Liver (tissue), 9 donors: ENCODE data around the gene TCF19. TPM values are rescaled to one million over a fixed set of nuclear protein-coding genes. Genes with fewer than 3 reads are reported as not detected.
A peak's percentile ranks its signal among the peaks of the same experiment; 100 is the strongest.
"Not testable (repeated sequence)": the region's sequence is repeated elsewhere in the genome, so short reads cannot be mapped to it uniquely, and the experiment has no call there.

Source experiments
- DNase-seq: peaks from one replicate; pipeline ENCODE4 v3.0.0-alpha.2; 2017; ENCODE audit warnings: low spot score
- H3K27ac ChIP-seq, 2 donors: one replicate each; pipeline ENCODE4 v1.7.0; 2013; ENCODE audit warnings: inconsistent platforms in 2 of 2, low read length in 2 of 2, control low read depth in 1 of 2, low read depth in 1 of 2, mild to moderate bottlenecking in 1 of 2
- H3K27me3 ChIP-seq, 4 donors: one replicate each; pipeline versions ENCODE4 v1.6.1 to v1.7.0; 2013; ENCODE audit warnings: low read length in 3 of 4, inconsistent platforms in 1 of 4, mild to moderate bottlenecking in 1 of 4, moderate library complexity in 1 of 4; ENCODE audit not compliant: control insufficient read depth in 4 of 4, insufficient read depth in 4 of 4
- H3K36me3 ChIP-seq, 4 donors: one replicate each; pipeline versions ENCODE4 v1.6.1 to v1.7.0; 2013; ENCODE audit warnings: low read length in 3 of 4, mild to moderate bottlenecking in 3 of 4, low read depth in 1 of 4, moderate library complexity in 1 of 4; ENCODE audit not compliant: control insufficient read depth in 4 of 4, insufficient read depth in 3 of 4
- H3K4me1 ChIP-seq, 4 donors: one replicate each; pipeline versions ENCODE4 v1.6.1 to v1.7.0; 2013; ENCODE audit warnings: low read length in 3 of 4, mild to moderate bottlenecking in 3 of 4, moderate library complexity in 1 of 4; ENCODE audit not compliant: control insufficient read depth in 4 of 4, insufficient read depth in 4 of 4
- H3K4me3 ChIP-seq, 3 donors: one replicate each; pipeline versions ENCODE4 v1.6.1 to v1.7.0; 2013; ENCODE audit warnings: low read length in 3 of 3, control low read depth in 1 of 3, low read depth in 1 of 3, mild to moderate bottlenecking in 1 of 3
- H3K9ac ChIP-seq, 2 donors: one replicate each; pipeline ENCODE4 v1.7.0; 2013; ENCODE audit warnings: low read length in 2 of 2, mild to moderate bottlenecking in 2 of 2, moderate library complexity in 2 of 2, control low read depth in 1 of 2, low read depth in 1 of 2
- H3K9me3 ChIP-seq, 4 donors: one replicate each; pipeline versions ENCODE4 v1.6.1 to v1.7.0; 2013; ENCODE audit warnings: low read length in 3 of 4; ENCODE audit not compliant: control insufficient read depth in 4 of 4
- EGR1 ChIP-seq, 2 donors: IDR thresholded peaks; 2 replicates each; pipeline ENCODE4 v1.6.1; 2016 to 2018; ENCODE audit warnings: antibody characterized with exemption in 2 of 2, low read depth in 2 of 2
- FOXA1 ChIP-seq: IDR thresholded peaks from 2 replicates; pipeline ENCODE4 v1.6.1; 2016; ENCODE audit warnings: antibody characterized with exemption
- FOXA2 ChIP-seq: IDR thresholded peaks from 2 replicates; pipeline ENCODE4 v1.6.1; 2016; ENCODE audit warnings: antibody characterized with exemption
- GABPA ChIP-seq, 2 donors: IDR thresholded peaks in 1 of 2; conservative IDR thresholded peaks in 1 of 2; 2 replicates each; pipeline ENCODE4 v1.6.1; 2016; ENCODE audit warnings: antibody characterized with exemption in 2 of 2, mild to moderate bottlenecking in 1 of 2, moderate library complexity in 1 of 2
- HNF4A ChIP-seq, 2 donors: conservative IDR thresholded peaks; 2 replicates each; pipeline ENCODE4 v1.6.1; 2016; ENCODE audit warnings: antibody characterized with exemption in 2 of 2, mild to moderate bottlenecking in 2 of 2
- HNF4G ChIP-seq: IDR thresholded peaks from 2 replicates; pipeline ENCODE4 v1.6.1; 2016; ENCODE audit warnings: antibody characterized with exemption
- JUND ChIP-seq, 2 donors: IDR thresholded peaks; 2 replicates each; pipeline ENCODE4 v1.6.1; 2016; ENCODE audit warnings: antibody characterized with exemption in 2 of 2
- NR2F2 ChIP-seq: IDR thresholded peaks from 2 replicates; pipeline ENCODE4 v1.6.1; 2016; ENCODE audit warnings: antibody characterized with exemption
- RAD21 ChIP-seq, 2 donors: IDR thresholded peaks; 2 replicates each; pipeline ENCODE4 v1.6.1; 2016; ENCODE audit warnings: antibody characterized with exemption in 2 of 2, mild to moderate bottlenecking in 2 of 2
- RXRA ChIP-seq, 2 donors: IDR thresholded peaks; 2 replicates each; pipeline ENCODE4 v1.6.1; 2017 to 2018; ENCODE audit warnings: antibody characterized with exemption in 2 of 2, mild to moderate bottlenecking in 1 of 2
- SP1 ChIP-seq: IDR thresholded peaks from 2 replicates; pipeline ENCODE4 v1.6.1; 2018; ENCODE audit warnings: antibody characterized with exemption, mild to moderate bottlenecking
- TAF1 ChIP-seq: conservative IDR thresholded peaks from 2 replicates; pipeline ENCODE4 v1.6.1; 2016; ENCODE audit warnings: antibody characterized with exemption, mild to moderate bottlenecking
- YY1 ChIP-seq: IDR thresholded peaks from 2 replicates; pipeline ENCODE4 v1.6.1; 2016; ENCODE audit warnings: antibody characterized with exemption, mild to moderate bottlenecking
- WGBS: extraction: QIAGEN DNeasy Blood & Tissue Kit; methylation state at CpG from one replicate; pipeline ENCODE4 v1.1.7; 2013; 5-methylcytosine and 5-hydroxymethylcytosine counted together
- polyA plus RNA-seq, 2 donors: library from polyadenylated mRNA; stranded (reverse) in 1 of 2; unstranded in 1 of 2; fragments of 200-250 nt in 1 of 2; fragments of >200 nt in 1 of 2; fragmentation: Nextera tagmentation in 1 of 2; extraction: Ambion mirVana in 1 of 2; gene quantifications; one replicate each; pipeline versions ENCODE4 v1.2.1 to v1.2.3, GENCODE V29; 2013 to 2015
- total RNA-seq, 2 donors: library from RNA; depleted of rRNA; stranded (reverse); fragments of >200 nt; gene quantifications; one replicate each; pipeline ENCODE4 v1.2.3, GENCODE V29; 2014
- TF ChIP-seq, protein P1 (sequence below): IDR thresholded peaks from 2 replicates; pipeline ENCODE4 v1.6.1; 2016; ENCODE audit warnings: antibody characterized with exemption
- TF ChIP-seq, protein P2 (sequence below): IDR thresholded peaks from 2 replicates; pipeline ENCODE4 v1.6.1; 2016; ENCODE audit warnings: antibody characterized with exemption, mild to moderate bottlenecking
- TF ChIP-seq, protein P3 (sequence below): IDR thresholded peaks from 2 replicates; pipeline ENCODE4 v1.6.1; 2016; ENCODE audit warnings: antibody characterized with exemption
- TF ChIP-seq, protein P4 (sequence below): IDR thresholded peaks from 2 replicates; pipeline ENCODE4 v1.6.1; 2016; ENCODE audit warnings: antibody characterized with exemption
- TF ChIP-seq, protein P5 (sequence below): fragments of 150-350 bp; IDR thresholded peaks from 2 replicates; pipeline ENCODE4 v1.5.1; 2017; ENCODE audit warnings: improper control_type of control experiment, low read depth, low read length; ENCODE audit not compliant: missing input control
- donor health status: healthy.
- donor health status: healthy.
- donor health status: healthy.
- donor health status: healthy.
- donor health status: healthy.

TCF19 gene
- total and polyA plus RNA-seq, 4 donors, result 0.63 to 16.8 (median 2.0) TPM

DNA sequence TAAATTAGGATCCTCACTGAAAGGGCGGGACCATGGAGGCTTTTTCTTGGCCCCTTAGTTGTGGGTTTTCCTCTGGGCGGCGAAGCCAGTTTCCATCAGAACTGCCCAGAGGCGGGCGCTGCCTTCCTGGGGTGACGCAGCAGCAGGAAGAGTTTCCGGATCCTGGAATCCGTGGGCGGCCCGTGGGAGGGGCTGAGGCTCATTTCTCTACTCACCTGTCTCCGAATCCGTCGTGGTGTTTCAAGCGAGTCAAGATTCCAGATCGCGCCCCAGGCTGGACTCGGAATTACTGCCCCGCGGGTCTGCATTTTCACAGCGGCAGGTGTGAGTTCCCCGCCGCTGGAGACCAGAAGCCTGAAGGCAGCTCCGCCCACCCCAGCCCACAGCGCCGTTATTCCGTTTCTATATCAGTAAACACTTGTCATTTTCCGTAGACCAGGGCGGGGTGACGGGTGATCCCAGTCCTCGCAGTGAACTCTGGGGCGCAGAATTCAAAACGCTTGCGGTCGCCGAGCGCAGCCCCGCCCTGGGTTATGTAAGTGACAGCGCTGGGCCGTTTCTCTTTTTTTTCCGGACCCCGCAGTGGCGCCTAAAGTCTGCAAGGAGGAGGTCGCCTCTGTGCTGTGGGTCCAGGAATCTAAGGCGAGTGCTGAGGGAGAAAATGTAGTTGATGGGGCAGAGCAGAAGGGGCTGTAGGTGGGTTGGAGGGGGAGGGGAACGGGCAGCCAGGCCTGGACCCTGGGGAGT lies 39.3 kb downstream of the TCF19 start:
- Histone ChIP-seq H3K9ac (peak overlapping the region; percentile 89 to 97), H3K27me3 (no peaks in the 10 kb centered on the region), H3K36me3 (peaks cover 0 to 2% (median under 1%) of the 10 kb centered on the region in 4 donors), H3K4me3 (peak overlapping the region; percentile 80 to 96 (median 90)), H3K9me3 (no peaks in the 10 kb centered on the region), H3K4me1 (peaks cover 2 to 10% (median 5%) of the 10 kb centered on the region in 4 donors), H3K27ac (peak overlapping the region; percentile 93 to 100)
- peak; percentile 86 for DNase-seq
- TF ChIP-seq RXRA (IDR thresholded peaks at IDR 0.05) (peak; percentile 77 to 81), SP1 (peak; percentile 69), HNF4G (no peak), NR2F2 (peak; percentile 66), EGR1 (IDR thresholded peaks at IDR 0.05; ENCODE audit: low read depth in 2 of 2) (peak; percentile 98 to 99), RAD21 (IDR thresholded peaks at IDR 0.05) (no peak), YY1 (peak; percentile 90), FOXA2 (peak; percentile 4), FOXA1 (peak; percentile 19), GABPA (IDR thresholded peaks at IDR 0.05 in 1 of 2, conservative IDR thresholded peaks at IDR 0.05 in 1 of 2) (peak; percentile 57 to 83), HNF4A (conservative IDR thresholded peaks at IDR 0.05) (peak; percentile 19 to 53), TAF1 (no peak), JUND (IDR thresholded peaks at IDR 0.05) (no peak)
- TF ChIP-seq, protein P1, sequence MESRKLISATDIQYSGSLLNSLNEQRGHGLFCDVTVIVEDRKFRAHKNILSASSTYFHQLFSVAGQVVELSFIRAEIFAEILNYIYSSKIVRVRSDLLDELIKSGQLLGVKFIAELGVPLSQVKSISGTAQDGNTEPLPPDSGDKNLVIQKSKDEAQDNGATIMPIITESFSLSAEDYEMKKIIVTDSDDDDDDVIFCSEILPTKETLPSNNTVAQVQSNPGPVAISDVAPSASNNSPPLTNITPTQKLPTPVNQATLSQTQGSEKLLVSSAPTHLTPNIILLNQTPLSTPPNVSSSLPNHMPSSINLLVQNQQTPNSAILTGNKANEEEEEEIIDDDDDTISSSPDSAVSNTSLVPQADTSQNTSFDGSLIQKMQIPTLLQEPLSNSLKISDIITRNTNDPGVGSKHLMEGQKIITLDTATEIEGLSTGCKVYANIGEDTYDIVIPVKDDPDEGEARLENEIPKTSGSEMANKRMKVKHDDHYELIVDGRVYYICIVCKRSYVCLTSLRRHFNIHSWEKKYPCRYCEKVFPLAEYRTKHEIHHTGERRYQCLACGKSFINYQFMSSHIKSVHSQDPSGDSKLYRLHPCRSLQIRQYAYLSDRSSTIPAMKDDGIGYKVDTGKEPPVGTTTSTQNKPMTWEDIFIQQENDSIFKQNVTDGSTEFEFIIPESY, result peak; percentile 57
- TF ChIP-seq, protein P2, sequence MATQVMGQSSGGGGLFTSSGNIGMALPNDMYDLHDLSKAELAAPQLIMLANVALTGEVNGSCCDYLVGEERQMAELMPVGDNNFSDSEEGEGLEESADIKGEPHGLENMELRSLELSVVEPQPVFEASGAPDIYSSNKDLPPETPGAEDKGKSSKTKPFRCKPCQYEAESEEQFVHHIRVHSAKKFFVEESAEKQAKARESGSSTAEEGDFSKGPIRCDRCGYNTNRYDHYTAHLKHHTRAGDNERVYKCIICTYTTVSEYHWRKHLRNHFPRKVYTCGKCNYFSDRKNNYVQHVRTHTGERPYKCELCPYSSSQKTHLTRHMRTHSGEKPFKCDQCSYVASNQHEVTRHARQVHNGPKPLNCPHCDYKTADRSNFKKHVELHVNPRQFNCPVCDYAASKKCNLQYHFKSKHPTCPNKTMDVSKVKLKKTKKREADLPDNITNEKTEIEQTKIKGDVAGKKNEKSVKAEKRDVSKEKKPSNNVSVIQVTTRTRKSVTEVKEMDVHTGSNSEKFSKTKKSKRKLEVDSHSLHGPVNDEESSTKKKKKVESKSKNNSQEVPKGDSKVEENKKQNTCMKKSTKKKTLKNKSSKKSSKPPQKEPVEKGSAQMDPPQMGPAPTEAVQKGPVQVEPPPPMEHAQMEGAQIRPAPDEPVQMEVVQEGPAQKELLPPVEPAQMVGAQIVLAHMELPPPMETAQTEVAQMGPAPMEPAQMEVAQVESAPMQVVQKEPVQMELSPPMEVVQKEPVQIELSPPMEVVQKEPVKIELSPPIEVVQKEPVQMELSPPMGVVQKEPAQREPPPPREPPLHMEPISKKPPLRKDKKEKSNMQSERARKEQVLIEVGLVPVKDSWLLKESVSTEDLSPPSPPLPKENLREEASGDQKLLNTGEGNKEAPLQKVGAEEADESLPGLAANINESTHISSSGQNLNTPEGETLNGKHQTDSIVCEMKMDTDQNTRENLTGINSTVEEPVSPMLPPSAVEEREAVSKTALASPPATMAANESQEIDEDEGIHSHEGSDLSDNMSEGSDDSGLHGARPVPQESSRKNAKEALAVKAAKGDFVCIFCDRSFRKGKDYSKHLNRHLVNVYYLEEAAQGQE, result peak; percentile 67
- TF ChIP-seq, protein P3, sequence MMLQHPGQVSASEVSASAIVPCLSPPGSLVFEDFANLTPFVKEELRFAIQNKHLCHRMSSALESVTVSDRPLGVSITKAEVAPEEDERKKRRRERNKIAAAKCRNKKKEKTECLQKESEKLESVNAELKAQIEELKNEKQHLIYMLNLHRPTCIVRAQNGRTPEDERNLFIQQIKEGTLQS, result peak; percentile 42
- TF ChIP-seq, protein P4, sequence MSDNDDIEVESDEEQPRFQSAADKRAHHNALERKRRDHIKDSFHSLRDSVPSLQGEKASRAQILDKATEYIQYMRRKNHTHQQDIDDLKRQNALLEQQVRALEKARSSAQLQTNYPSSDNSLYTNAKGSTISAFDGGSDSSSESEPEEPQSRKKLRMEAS, result peak; percentile 40
- TF ChIP-seq, protein P5, sequence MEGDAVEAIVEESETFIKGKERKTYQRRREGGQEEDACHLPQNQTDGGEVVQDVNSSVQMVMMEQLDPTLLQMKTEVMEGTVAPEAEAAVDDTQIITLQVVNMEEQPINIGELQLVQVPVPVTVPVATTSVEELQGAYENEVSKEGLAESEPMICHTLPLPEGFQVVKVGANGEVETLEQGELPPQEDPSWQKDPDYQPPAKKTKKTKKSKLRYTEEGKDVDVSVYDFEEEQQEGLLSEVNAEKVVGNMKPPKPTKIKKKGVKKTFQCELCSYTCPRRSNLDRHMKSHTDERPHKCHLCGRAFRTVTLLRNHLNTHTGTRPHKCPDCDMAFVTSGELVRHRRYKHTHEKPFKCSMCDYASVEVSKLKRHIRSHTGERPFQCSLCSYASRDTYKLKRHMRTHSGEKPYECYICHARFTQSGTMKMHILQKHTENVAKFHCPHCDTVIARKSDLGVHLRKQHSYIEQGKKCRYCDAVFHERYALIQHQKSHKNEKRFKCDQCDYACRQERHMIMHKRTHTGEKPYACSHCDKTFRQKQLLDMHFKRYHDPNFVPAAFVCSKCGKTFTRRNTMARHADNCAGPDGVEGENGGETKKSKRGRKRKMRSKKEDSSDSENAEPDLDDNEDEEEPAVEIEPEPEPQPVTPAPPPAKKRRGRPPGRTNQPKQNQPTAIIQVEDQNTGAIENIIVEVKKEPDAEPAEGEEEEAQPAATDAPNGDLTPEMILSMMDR, result no peak
- WGBS, result under 1% methylated on average over 45 of the region's 45 CpGs

DNA sequence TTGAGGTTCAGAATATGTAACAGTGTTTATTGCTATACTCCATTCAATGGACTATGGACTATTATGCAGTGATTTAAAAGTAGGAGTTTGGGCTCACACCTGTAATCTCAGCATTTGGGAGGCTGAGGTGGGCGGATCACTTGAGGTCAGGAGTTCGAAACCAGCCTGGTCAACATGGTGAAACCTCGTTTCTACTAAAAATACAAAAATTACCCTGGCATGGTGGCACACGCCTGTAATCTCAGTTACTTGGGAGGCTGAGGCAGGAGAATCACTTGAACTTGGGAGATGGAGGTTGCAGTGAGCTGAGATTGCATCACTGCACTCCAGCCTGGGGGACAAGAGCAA lies 40.7 kb downstream of the TCF19 start:
- not testable (repeated sequence) for H3K4me3 ChIP-seq, H3K9me3 ChIP-seq, H3K9ac ChIP-seq, DNase-seq, H3K36me3 ChIP-seq, H3K27me3 ChIP-seq
- WGBS, result 92% methylated on average over 4 of the region's 4 CpGs
- Histone ChIP-seq H3K4me1 (peaks cover 4 to 19% (median 11%) of the 10 kb centered on the region in 4 donors), H3K27ac (peak overlapping the region in 1 of 2 donors; percentile 100)
